ENCODE measurements around the gene STK39.

- TF ChIP-seq GATA2 (IDR thresholded peaks at IDR 0.05; ENCODE audit: low read depth, low read length) (no peak), GATA3 (IDR thresholded peaks at IDR 0.05; ENCODE audit: low read depth, low read length) (no peak)
These were observed 115.0 kb downstream of the STK39 start for GRCh38 chr2:168132389-168132788.

Measured in SH-SY5Y (cell line).